ENCODE results near the gene POU6F2.
"Not testable (repeated sequence)": the region's sequence is repeated elsewhere in the genome, so short reads cannot be mapped to it uniquely, and the experiment has no call there.

Gene POU6F2

GRCh38 chr7:39187130-39187529 is 209.4 kb downstream of the POU6F2 start:
- no peak for DNase-seq (ENCODE audit: low read depth)

- no peak for DNase-seq (ENCODE audit: low read depth)
Measured at GRCh38 chr7:39192476-39192875, 214.8 kb downstream of the POU6F2 start.

GRCh38 chr7:39194388-39194787 is 216.7 kb downstream of the POU6F2 start:
- DNase-seq (ENCODE audit: low read depth), result not testable (repeated sequence)

- no peak for DNase-seq (ENCODE audit: low read depth)
Measured at GRCh38 chr7:39195967-39196366, 218.3 kb downstream of the POU6F2 start.

GRCh38 chr7:39197831-39198230 is 220.1 kb downstream of the POU6F2 start:
- no peak for DNase-seq (ENCODE audit: low read depth)

- DNase-seq (ENCODE audit: low read depth), result no peak
Measured at GRCh38 chr7:39198556-39198955, 220.8 kb downstream of the POU6F2 start.

- DNase-seq (ENCODE audit: low read depth), result no peak
Measured at GRCh38 chr7:39199006-39199405, 221.3 kb downstream of the POU6F2 start.

GRCh38 chr7:39199951-39200350 is 222.2 kb downstream of the POU6F2 start:
- no peak for DNase-seq (ENCODE audit: low read depth)

- DNase-seq (ENCODE audit: low read depth), result no peak
Measured at GRCh38 chr7:39202041-39202440, 224.3 kb downstream of the POU6F2 start.

GRCh38 chr7:39210362-39210761 is 232.7 kb downstream of the POU6F2 start:
- DNase-seq (ENCODE audit: low read depth), result no peak

GRCh38 chr7:39211581-39211980 is 233.9 kb downstream of the POU6F2 start:
- DNase-seq (ENCODE audit: low read depth), result no peak

GRCh38 chr7:39212876-39213275 is 235.2 kb downstream of the POU6F2 start:
- no peak for DNase-seq (ENCODE audit: low read depth)

GRCh38 chr7:39217783-39218182 is 240.1 kb downstream of the POU6F2 start:
- no peak for DNase-seq (ENCODE audit: low read depth)

- DNase-seq (ENCODE audit: low read depth), result no peak
Measured at GRCh38 chr7:39219869-39220268, 242.2 kb downstream of the POU6F2 start.

GRCh38 chr7:39221901-39222300 is 244.2 kb downstream of the POU6F2 start:
- no peak for DNase-seq (ENCODE audit: low read depth)

- DNase-seq (ENCODE audit: low read depth), result peak; percentile 23
Measured at GRCh38 chr7:39228946-39229345, 251.2 kb downstream of the POU6F2 start.

- DNase-seq (ENCODE audit: low read depth), result no peak
Measured at GRCh38 chr7:39233851-39234529, 256.3 kb downstream of the POU6F2 start.

GRCh38 chr7:39238234-39238869 is 260.6 kb downstream of the POU6F2 start:
- no peak for DNase-seq (ENCODE audit: low read depth)

GRCh38 chr7:39240864-39241263 is 263.2 kb downstream of the POU6F2 start:
- DNase-seq (ENCODE audit: low read depth), result no peak

GRCh38 chr7:39247576-39247975 is 269.9 kb downstream of the POU6F2 start:
- no peak for DNase-seq (ENCODE audit: low read depth)

GRCh38 chr7:39248041-39248691 is 270.5 kb downstream of the POU6F2 start:
- no peak for DNase-seq (ENCODE audit: low read depth)

GRCh38 chr7:39248692-39249090 is 271.0 kb downstream of the POU6F2 start:
- DNase-seq (ENCODE audit: low read depth), result no peak

GRCh38 chr7:39249635-39250152 is 272.0 kb downstream of the POU6F2 start:
- DNase-seq (ENCODE audit: low read depth), result no peak

Data from iris pigment epithelial cell (primary cell).